Esophagus muscularis mucosa (tissue), 3 donors: ENCODE measurements around the gene S1PR3.

Experiments
- CTCF ChIP-seq, 3 experiments: fragments of 200-600 bp in 2 of 3; fragments of 450-650 bp in 1 of 3; sonication (generic) in 2 of 3; IDR thresholded peaks; one replicate each; pipeline ENCODE4 v1.5.1; 2017 to 2019; ENCODE audit warnings: antibody characterized with exemption in 3 of 3, mild to moderate bottlenecking in 2 of 3, moderate library complexity in 1 of 3
- POLR2AphosphoS5 ChIP-seq, 2 donors: sonication (generic); formaldehyde crosslinking; IDR thresholded peaks; one replicate each; pipeline ENCODE4 v1.6.1; 2017; ENCODE audit warnings: antibody characterized with exemption in 2 of 2

GRCh38 chr9:88983865-88984542 lies 7.3 kb upstream of the S1PR3 start:
- TF ChIP-seq CTCF (IDR thresholded peaks at IDR 0.05) = no peak
- no peak for TF ChIP-seq POLR2AphosphoS5 (IDR thresholded peaks at IDR 0.05)
